K562 (cell line): Measurements from ENCODE around the gene NUP188. TPM values are rescaled to one million over a fixed set of nuclear protein-coding genes. Genes with fewer than 3 reads are reported as not detected.

Source experiments
- CBX5 ChIP-seq: IDR thresholded peaks from 2 replicates; pipeline ENCODE4 v1.6.1; 2014; ENCODE audit warnings: low read depth, borderline replicate concordance
- E2F6 ChIP-seq, 2 experiments: IDR thresholded peaks; 2 replicates each; pipeline ENCODE4 v1.6.1; 2011; ENCODE audit warnings: borderline replicate concordance in 1 of 2, control low read depth in 1 of 2, low read depth in 1 of 2, low read length in 1 of 2, mild to moderate bottlenecking in 1 of 2, mixed read lengths in 1 of 2, moderate library complexity in 1 of 2; ENCODE audit not compliant: insufficient read depth in 1 of 2, insufficient read length in 1 of 2, poor library complexity in 1 of 2, severe bottlenecking in 1 of 2; ENCODE audit errors: extremely low read depth in 1 of 2
- HDAC8 ChIP-seq: fragments of 450-650 bp; IDR thresholded peaks from 2 replicates; pipeline ENCODE4 v1.6.1; 2016; ENCODE audit warnings: mild to moderate bottlenecking, missing genetic modification characterization, moderate library complexity, missing compliant biosample characterization
- HEY1 ChIP-seq: fragments of 250-450 bp; sonication (Bioruptor Pico); IDR thresholded peaks from 2 replicates; pipeline ENCODE4 v1.5.0; 2020; ENCODE audit warnings: mild to moderate bottlenecking, moderate library complexity, borderline replicate concordance
- MBD1 ChIP-seq: fragments of 250-450 bp; sonication (Bioruptor Pico); IDR thresholded peaks from 2 replicates; pipeline ENCODE4 v1.8.0; 2022; ENCODE audit warnings: inconsistent platforms
- MNT ChIP-seq, 2 experiments: fragments of 450-650 bp; conservative IDR thresholded peaks; 2 replicates each; pipeline ENCODE4 v1.6.1; 2017; ENCODE audit warnings: mild to moderate bottlenecking in 2 of 2, moderate library complexity in 2 of 2
- NR4A1 ChIP-seq, 2 experiments: fragments of 250-450 bp in 1 of 2; fragments of 450-650 bp in 1 of 2; sonication (Bioruptor Pico) in 1 of 2; IDR thresholded peaks; 2 replicates each; pipeline versions ENCODE4 v1.4.0 to v1.6.1; 2016 to 2020; ENCODE audit warnings: mild to moderate bottlenecking in 2 of 2, missing compliant biosample characterization in 1 of 2, missing genetic modification characterization in 1 of 2, moderate library complexity in 1 of 2
- PATZ1 ChIP-seq: fragments of 250-450 bp; sonication (Bioruptor Pico); IDR thresholded peaks from 2 replicates; pipeline ENCODE4 v1.5.0; 2020; ENCODE audit warnings: mild to moderate bottlenecking, borderline replicate concordance
- PHF8 ChIP-seq: fragments of 200-600 bp; sonication (generic); IDR thresholded peaks from 2 replicates; pipeline ENCODE4 v1.6.1; 2012; ENCODE audit warnings: mixed run types, mild to moderate bottlenecking, inconsistent platforms, low read length, moderate library complexity, borderline replicate concordance
- SMARCA5 ChIP-seq: fragments of 450-650 bp; IDR thresholded peaks from 2 replicates; pipeline ENCODE4 v1.6.1; 2016
- SNAPC5 ChIP-seq: fragments of 250-450 bp; sonication (Bioruptor Pico); IDR thresholded peaks from 2 replicates; pipeline ENCODE4 v1.8.0; 2021; ENCODE audit warnings: moderate library complexity, mild to moderate bottlenecking, inconsistent platforms
- SUPT5H ChIP-seq: fragments of 450-650 bp; IDR thresholded peaks from 2 replicates; pipeline ENCODE4 v1.6.1; 2016
- TFE3 ChIP-seq: fragments of 450-650 bp; formaldehyde crosslinking; IDR thresholded peaks from 2 replicates; pipeline ENCODE4 v1.4.0; 2020; ENCODE audit warnings: mild to moderate bottlenecking, mixed read lengths
- ZBTB26 ChIP-seq: fragments of 450-650 bp; formaldehyde crosslinking; IDR thresholded peaks from 2 replicates; pipeline ENCODE4 v1.4.0; 2022; ENCODE audit warnings: missing genetic modification characterization
- ZNF699 ChIP-seq: fragments of 250-450 bp; sonication (Bioruptor Pico); IDR thresholded peaks from 2 replicates; pipeline ENCODE4 v1.8.0; 2021; ENCODE audit warnings: mild to moderate bottlenecking, moderate library complexity; ENCODE audit not compliant: insufficient replicate concordance
- ZNF717 ChIP-seq: fragments of 250-450 bp; sonication (Bioruptor Pico); IDR thresholded peaks from 2 replicates; pipeline ENCODE4 v1.5.0; 2021
- polyA plus RNA-seq, 8 experiments: library from polyadenylated mRNA; depleted of rRNA in 4 of 8; stranded (reverse) in 5 of 8; unstranded in 3 of 8; fragments of >200 nt; fragmentation: Nextera tagmentation in 2 of 8; fragmentation: Illumina TruSeq in 1 of 8; extraction: Ambion mirVana in 2 of 8; extraction: Trizol in 1 of 8; gene quantifications; 2 replicates each; pipeline versions ENCODE4 v1.2.1 to v1.2.3, GENCODE V29; 2011 to 2014; ENCODE audit warnings: inconsistent platforms in 1 of 8, missing spikeins in 1 of 8
- total RNA-seq, 7 experiments: library from RNA; depleted of rRNA in 6 of 7; stranded (reverse); fragments of >200 nt in 6 of 7; fragmentation: Illumina TruSeq in 2 of 7; extraction: Trizol in 2 of 7; gene quantifications; 2 replicates each; pipeline versions ENCODE4 v1.2.1 to v1.2.3, GENCODE V29; 2011 to 2021; ENCODE audit warnings: low replicate concordance in 1 of 7

The NUP188 gene
- total and polyA plus RNA-seq, 9 of the 15 experiments (the other 6 are each of a cell fraction or from before 2014, with no cell fraction given): 11.7 to 135 (median 70.6) TPM

GRCh38 chr9:128927731-128928411 lies 19.6 kb upstream of the NUP188 start (continued):
- no peak for TF ChIP-seq MNT (conservative IDR thresholded peaks at IDR 0.05)
- no peak for TF ChIP-seq PHF8
- TF ChIP-seq TFE3 (CRISPR knock-in tag): peak; percentile 72
- no peak for TF ChIP-seq CBX5
- no peak for TF ChIP-seq HEY1
- TF ChIP-seq HDAC8 (tag): no peak
- no peak for TF ChIP-seq E2F6 (IDR thresholded peaks at IDR 0.05; ENCODE audit: borderline replicate concordance in 1 of 2, extremely low read depth in 1 of 2, insufficient read depth in 1 of 2, insufficient read length in 1 of 2, low read depth in 1 of 2, low read length in 1 of 2, poor library complexity in 1 of 2, severe bottlenecking in 1 of 2)
- no peak for TF ChIP-seq ZNF717 (CRISPR knock-in tag)
- TF ChIP-seq MBD1 (CRISPR knock-in tag): no peak
- no peak for TF ChIP-seq NR4A1 (CRISPR knock-in tag; IDR thresholded peaks at IDR 0.05)
- TF ChIP-seq NR4A1 (tag; IDR thresholded peaks at IDR 0.05): no peak
- TF ChIP-seq SUPT5H: no peak
- TF ChIP-seq SMARCA5: no peak
- no peak for TF ChIP-seq ZNF699
- no peak for TF ChIP-seq ZBTB26
- TF ChIP-seq SNAPC5 (CRISPR knock-in tag): no peak
- no peak for TF ChIP-seq PATZ1 (CRISPR knock-in tag)
